EH (cell line): ENCODE data around the gene EXOC6B.
"Not testable (repeated sequence)": the region's sequence is repeated elsewhere in the genome, so short reads cannot be mapped to it uniquely, and the experiment has no call there.

Experiments used
- DNase-seq: peaks from one replicate; pipeline ENCODE4 v3.0.0-alpha.2; 2015; ENCODE audit warnings: low read depth

Gene EXOC6B

DNA sequence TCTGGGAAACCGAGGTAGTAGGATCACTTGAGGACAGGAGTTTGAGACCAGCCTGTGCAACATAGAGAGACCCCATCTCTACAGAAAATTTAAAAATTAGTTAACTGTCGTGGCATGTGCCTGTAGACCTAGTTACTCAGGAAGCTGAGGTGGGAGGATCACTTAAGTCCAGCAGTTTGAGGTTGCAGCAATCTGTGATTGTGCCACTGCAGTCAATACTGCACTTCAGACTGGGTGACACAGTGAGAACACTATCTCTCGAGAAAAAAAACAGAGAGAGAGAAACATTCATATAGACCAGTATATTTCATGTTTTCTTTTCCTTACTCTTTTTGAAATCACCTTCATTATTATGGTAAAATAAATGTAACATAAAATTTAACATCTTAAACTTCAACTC is 387.5 kb downstream of the EXOC6B start:
- DNase-seq = no peak

DNA sequence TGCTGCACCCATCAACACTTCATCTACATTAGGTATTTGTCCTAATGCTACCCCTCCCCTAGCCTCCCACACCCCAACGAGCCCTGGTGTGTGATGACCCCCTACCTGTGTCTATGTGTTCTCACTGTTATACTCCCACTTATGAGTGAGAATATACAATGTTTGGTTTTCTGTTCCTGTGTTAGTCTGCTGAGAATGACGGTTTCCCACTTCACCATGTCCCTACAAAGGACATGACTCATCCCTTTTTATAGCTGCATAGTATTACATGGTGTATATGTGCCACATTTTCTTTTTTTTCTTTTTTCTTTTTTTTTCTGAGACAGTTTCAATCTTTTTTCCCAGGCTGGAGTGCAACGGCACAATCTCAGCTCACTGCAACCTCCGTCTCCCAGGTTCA is 394.1 kb downstream of the EXOC6B start:
- peak; percentile 32 for DNase-seq

DNA sequence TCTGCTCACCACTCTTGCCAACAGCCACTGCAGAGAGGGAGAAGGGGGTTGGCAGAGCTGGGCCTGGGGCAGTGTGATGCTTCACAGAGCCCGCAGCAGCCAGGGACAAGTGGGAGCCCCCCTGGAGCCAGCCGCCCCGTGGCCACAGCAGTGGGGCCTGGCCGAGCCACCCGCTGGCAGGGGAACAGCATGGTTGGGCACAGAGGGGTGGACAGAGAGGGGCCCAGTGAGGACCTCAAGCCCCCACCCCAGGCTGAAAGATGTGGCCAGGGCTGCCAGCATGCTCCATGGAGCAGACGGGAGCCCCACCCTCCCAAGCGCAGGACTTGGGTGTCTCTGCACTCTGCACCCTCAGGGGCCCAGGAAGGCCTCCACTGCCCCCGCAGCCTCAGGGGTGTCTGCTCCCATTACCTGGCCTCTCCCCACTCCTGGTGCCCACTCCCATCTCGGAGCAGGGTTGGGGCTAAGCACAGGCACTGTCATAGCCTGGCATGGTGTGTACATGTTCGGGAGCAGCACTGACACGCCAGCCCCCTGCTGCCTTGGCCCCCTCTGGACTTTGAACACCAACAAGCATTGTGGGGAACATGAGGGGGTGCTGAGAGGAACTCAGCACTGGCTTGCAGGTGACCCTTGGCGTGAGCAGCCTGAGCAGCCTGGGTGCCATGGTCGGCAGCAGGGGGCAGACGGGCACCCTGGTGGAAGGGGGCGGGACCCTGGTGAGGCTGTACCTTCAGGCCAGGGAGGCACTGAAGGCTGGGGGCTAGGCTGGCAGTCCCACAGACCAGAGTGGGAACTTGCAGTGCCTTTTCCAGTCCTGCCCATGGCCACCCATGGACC is 398.6 kb downstream of the EXOC6B start:
- DNase-seq = no peak

DNA sequence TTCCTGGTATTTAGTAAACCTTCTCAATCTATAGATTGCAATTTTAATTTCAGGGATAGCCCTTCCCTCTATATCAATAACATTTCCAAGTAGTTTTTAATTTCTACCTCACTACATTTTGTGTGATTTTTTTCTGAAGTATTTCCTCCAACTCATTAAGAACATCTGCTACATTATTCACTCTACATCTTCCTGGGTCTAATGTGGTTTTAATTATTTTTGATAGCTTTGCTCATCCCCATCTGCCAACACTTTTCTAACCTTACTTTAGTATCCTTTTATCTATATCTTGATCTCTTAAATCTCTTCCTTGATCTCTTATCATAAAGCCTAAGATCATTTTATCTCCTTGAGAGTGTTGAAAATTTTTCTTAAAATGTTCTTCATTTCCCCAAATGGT is 399.8 kb downstream of the EXOC6B start:
- no peak for DNase-seq

DNA sequence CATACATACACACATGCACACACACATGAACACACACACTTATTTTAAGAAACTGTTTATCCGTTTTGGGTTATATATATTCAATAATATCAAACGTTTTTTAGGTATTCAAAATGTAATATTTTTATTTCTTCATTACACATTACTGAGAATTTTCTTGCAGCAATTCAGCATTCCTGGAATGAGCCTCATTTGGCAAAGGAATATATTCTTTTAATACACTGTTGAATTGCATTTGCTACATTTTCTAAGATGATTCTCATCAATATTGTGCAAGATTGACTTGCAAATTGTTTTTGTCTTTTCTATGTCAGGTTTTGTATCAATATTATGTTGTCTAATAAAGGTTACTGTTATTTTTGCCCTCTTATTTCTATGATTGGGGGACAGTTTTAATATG is 402.1 kb downstream of the EXOC6B start:
- DNase-seq = no peak

DNA sequence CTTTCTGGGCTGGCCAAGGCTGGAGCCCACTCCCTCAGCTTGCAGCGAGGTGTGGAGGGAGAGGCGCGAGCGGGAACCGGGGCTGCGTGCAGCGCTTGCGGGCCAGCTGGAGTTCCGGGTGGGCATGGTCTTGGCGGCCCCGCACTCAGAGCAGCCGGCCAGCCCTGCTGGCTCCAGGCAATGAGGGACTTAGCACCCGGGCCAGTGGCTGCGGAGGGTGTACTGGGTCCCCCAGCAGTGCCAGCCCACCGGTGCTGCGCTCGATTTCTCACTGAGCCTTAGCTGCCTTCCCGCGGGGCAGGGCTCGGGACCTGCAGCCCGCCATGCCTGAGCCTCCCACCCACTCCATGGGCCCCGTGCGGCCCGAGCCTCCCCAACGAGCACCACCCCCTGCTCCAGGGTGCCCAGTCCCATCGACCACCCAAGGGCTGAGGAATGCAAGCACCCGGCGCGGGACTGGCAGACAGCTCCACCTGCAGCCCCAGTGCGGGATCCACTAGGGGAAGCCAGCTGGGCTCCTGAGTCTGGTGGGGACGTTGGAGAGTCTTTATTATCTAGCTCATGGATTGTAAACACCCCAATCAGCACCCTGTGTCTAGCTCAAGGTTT is 404.0 kb downstream of the EXOC6B start:
- DNase-seq = not testable (repeated sequence)

DNA sequence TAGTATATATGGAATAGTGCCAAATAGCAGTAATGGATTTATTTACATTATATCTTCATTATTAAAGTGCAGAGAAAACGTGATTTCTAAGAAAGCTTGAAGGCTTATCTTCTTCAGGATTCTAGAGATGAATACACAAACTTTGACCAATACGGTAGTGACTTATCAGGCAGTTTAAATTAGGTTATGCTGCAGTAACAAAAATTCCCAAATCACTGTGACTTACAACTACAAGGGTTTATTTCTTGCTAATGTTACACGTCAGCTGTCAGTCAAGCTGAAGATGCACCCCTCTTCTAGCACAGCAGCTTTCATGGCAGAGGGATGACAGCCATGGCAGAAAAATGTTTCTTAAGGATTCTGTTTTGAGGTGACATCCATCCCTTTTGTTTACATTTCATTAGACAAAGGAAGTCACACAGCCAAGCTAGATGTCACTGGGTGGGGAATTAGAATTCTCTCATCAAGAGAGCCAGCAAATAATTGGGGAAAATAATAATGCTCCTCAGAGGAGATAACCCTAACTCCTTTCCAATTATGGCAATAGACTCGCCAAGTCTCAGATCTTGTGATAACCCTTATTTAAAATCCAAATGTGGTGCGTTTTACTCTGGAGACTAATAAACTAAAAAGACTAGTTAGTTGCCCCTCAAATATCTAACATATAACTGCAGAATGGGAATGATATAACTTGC is 409.9 kb downstream of the EXOC6B start:
- DNase-seq = no peak

DNA sequence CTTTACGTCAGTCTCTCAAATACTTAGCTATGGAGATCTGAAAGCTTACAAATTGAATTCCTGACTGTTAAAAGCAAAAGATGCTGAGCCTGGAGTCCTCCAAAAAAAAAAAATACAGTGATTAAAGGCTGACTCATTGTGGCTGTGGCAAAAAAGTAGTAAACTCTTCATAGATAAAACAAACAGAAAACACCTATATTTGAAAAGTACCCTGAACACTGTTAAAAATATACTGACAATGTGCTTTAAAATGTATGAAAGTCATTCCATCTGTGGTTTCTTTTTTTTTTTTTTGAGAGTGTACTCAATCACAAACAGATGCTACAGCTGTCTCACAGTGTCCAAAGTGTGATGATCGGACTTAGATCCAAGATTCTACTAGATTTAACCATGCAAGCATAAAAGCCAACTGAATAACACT is 410.6 kb downstream of the EXOC6B start:
- peak; percentile 72 for DNase-seq

DNA sequence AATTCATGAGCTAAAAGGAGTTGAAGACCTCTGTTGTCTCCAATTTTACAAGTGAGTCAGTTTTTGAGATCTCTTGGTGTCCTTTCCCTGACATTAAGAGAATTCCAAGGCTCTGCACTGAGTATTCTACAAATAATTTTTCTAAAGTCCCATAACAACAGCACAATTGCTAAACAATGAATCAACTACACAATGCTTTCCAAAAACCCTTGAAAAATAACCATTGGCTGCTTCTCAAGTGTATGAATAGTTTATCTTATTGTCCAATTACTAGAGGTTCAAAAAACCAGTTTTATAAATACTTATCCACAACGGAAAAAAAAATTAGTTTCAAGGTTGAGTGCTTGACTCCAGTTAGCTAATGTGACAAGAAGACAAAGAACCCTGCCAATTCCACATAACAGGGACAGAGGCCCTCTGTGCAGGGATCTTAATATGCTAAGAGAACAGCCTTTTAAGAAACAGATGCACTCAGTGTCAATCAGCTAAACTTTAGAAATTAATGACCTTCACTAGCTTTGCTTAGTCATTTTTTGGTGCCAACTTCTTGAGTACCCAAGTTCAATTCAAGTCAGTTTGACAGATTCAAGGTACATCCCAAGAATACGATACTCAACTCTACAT is 411.6 kb downstream of the EXOC6B start:
- peak; percentile 44 for DNase-seq

DNA sequence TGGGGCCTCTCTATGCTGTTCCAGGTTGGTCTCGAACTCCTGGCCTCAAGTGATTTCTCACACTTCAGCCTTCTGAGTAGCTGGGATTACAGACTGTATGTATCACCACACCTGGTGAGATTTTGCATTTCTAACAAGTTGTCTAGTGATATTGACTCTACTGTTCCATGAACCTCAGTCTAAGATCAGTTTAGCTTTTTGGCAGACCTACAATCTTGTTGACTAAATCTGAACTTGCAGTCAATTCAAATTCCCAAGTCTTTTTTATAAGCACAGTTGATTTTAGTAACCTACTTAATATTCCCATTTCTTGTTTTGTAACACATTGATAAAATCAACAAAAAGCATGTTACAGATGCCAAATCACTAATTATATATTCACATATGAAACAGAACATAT is 412.1 kb downstream of the EXOC6B start:
- DNase-seq = no peak

DNA sequence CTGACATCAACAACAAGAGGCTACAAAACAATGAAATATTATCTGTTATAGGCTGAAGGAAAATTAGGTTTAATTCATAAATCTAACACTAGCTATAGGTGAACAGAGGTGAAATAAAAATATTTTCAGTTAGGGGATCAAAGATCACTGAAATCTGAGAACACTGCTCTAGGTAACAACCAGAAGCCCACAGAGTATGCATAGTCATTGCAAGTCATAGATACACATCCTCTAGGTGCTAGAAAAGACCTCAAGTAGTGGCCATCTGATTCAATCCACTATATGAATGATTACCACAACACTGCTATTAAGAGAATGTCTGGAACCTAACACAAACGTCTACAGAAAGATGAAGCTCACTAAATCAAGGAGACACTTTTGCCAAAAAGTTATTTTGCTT is 413.6 kb downstream of the EXOC6B start:
- DNase-seq = no peak

DNA sequence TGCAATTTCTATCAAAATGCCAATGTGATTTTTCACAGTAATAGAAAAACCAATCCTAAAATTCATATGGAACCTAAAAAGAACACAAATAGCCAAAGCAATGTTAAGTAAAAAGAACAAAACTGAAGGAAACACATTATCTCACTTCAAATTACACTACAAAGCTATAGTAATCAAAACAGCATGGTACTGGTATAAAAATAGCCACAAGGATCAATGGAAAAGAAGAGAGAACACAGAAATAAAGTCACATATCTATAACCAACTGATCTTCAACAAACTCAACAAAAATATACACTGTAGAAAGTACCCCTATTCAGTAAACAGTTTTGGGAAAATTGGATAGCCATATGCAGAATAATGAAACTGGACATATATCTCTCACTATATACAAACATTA is 426.0 kb downstream of the EXOC6B start:
- DNase-seq = no peak

DNA sequence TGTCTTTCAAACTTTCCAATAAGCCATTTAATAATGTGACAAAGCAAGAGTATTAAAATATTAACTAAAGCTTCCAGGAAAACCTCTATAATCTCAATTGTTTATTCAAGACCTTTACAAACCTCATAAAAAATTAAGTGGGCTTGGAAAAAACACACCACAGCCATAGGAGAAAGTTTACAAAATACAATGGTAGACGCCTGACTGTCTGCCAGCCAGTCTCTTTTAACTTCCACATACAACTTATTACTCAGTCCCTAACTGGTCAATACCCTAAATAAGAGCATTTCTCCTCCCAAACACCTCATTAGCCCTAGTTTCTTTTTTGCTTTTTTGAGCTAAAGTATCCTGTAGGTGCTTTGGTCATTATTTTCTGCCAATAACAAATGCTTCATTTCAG is 430.7 kb downstream of the EXOC6B start:
- DNase-seq = no peak

DNA sequence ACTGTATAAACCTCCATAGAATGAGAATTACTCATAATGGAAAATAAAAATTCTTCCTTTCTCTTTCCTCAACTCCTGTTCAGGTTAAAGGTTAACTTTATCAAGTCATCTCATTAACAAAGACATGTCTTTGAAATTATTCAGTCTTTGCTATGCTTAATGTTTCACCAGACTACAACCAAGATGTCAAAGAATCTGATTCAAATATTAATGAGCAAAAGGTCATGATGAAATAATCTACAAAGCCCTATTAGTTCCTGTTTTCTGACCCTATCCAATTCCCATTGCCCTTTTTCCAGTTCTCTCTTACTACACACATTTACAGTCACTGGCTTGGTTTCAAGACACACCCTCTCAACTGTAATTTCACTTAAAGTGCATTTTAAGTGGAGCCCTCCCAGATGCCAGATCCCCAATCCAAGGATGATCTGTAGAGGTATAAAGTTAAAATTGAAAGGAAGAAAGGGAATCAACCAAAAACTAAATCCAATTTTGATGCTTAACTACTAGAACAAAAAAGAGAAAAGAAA is 431.2 kb downstream of the EXOC6B start:
- DNase-seq = no peak

DNA sequence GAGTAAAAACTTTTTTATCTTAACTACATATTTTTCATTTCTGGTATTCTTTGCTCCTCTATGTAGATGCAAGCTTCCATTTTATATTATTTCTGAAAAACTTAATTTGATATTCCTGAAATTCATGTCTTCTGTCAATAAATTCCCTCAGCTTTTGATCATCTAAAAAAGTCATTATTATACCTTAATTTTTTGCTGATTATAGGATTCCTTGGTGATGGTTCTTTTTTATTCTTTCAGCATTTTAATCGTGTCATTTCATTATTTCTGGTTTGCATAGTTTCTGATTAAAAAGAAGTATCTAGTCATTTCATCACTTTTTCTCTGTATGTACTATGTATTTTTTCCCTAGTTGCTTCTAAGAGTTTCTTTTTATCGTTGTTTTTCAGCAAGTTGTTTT is 436.4 kb downstream of the EXOC6B start:
- DNase-seq = no peak

DNA sequence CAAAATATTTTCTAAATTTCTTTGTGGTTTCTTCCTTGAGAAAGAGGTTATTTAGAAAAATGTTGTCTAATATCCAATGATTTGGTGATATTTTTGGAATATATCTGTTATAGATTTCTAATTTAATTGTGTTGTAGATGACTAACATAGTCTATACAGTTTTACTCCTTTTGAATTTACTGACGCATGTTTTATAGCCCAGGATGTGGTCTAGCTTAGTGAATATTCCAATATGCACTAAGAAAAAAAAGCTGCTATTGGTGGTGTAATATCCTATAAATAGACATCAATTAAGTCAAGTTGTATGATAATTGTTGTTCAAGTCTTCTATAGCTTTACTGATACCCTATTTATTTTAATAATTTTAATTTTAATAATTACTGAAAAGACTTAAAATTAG is 437.6 kb downstream of the EXOC6B start:
- no peak for DNase-seq

DNA sequence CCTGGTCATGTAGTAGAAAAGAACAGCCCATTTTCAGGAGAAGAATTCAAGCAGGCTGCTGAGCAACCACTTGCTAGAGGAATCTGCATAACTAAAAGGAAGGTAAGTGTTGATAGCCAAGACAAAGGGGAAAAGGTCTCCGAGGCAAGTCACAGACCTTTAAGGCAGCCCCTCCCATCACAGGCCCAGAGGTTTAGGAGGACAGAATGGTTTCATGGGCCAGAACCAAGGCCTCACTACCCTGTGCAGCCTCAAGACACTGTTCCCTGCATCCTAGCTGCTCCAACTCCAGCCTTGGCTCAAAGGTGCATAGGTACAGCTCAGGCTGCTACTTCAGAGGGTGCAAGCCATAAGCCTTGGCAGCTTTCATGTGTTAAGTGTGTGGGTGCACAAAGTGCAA is 439.5 kb downstream of the EXOC6B start:
- no peak for DNase-seq

DNA sequence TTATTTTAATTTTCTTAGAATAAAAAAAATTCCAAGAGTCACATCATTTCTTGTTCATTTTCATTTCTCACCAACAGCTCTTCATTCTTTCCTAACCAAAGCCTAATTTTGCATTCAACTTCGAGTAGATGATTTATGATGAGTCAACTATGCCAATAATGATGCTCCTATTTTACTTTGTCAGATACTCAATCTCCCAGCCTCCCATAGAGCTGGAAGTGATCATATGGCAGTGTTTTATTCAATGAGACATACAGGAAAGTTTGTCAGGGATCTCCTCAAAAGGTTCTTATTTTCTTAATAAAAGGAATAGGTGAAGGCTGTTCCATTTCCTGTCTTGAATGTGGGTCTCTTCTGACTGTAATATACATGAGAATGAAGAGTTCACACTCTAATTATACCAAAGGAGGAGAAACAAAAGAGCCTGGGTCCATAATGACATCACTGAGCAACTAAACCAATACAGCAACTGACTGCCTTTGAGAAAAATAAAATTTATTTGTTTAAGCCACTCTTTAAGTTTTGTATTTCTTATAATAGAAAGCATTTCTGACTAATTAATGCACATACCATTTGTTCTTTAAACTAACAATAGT is 447.0 kb downstream of the EXOC6B start:
- DNase-seq = no peak

DNA sequence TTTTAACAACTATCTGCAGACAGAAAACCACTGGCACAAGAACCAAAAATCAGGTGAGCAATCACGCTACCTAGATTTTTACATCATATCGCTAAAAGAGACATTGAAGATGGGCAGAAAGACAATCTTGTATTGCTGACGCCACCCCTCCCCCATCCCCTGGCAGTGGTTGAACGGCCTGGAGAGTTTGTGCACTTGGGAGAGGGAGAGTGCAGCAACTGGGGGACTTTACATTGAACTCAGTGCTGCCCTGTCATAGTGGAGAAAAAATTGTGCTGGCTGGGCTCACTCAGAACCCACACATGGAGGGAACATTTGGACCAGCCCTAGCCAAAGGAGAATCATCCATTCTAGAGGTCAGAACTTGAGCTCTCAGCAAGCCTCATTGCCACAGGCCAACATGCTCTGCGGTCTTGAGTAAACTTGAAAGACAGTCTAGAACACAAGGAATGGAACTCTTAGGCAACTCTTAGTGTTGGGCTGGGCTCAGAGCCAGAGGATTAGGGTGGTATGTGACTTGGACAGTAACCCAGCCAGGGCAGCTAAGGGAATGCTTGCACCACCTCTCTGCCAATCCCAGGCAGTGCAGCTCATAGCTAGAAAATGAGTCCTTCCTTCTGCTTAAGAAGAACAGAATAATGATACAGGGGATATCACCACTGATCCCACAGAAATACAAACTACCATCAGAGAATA is 458.2 kb downstream of the EXOC6B start:
- DNase-seq = peak; percentile 90

DNA sequence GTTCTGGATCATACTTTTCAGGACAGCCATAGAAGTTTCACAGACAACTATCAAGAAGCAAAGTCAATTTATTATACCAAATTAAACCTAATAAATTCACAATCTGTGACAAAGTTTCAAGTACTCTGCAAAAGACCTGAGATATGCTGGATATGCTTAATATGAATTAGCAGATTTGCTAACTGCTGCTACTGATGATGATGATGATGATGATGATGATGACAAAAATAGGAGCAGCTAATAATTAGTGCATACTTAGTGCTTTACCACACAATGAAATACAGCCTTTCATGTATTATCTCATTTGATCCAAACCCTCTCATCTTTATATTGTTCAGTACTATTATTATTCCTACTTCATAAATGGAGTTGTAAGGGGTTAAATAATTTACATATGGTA is 462.4 kb downstream of the EXOC6B start:
- no peak for DNase-seq

DNA sequence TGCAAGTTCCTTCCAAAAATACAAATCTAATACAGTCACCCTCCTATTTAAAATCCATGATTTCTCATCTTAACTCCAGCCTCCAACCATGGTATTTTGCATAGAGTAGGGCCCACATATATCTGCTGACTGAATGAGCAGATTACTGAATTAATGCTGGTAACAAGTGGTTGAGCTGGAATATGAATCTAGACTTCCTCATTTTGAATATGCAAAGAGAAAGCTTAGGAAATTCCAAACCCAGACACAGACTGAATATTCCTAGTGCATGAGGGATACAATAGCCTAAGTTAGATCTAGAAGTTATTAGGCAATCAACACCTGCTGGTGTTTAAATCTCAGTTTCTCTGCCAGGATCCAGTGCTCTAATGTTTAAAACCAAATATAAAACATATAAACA is 463.1 kb downstream of the EXOC6B start:
- no peak for DNase-seq

DNA sequence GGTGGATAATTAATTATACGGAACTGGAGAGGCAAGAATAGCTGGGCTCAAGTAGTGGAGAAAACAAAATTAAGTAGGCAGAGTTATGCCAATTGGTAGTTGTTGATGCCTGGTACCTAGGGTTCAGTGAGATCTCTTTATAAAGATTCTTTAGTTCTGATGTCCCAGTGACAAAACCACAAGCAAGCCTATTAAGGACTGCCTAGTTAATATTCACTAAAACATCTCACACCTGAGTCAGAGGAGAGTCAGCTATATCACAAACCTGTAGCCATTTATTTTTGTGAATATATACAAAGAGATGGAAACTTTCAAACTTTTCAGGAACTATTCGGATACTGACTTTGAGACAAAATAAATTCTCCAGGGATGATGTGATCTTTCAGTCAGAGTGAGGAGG is 464.3 kb downstream of the EXOC6B start:
- DNase-seq = no peak
